Breast epithelium (tissue), 4 donors: ENCODE results near the gene DMRTB1. TPM values are rescaled to one million over a fixed set of nuclear protein-coding genes. Genes with fewer than 3 reads are reported as not detected.

ENCODE experiments used
- DNase-seq, 2 donors: peaks; one replicate each; pipeline ENCODE4 v3.0.0-alpha.2; 2019; ENCODE audit warnings: low spot score in 2 of 2
- H3K27ac ChIP-seq, 2 donors: fragments of 200-600 bp; sonication (generic) in 1 of 2; one replicate each; pipeline ENCODE4 v1.5.1; 2016 to 2019; ENCODE audit warnings: mild to moderate bottlenecking in 1 of 2
- H3K27me3 ChIP-seq, 2 donors: fragments of 200-600 bp; sonication (generic) in 1 of 2; one replicate each; pipeline versions ENCODE4 v1.5.1 to v1.6.0; 2017 to 2019; ENCODE audit warnings: control low read depth in 1 of 2, mild to moderate bottlenecking in 1 of 2
- H3K36me3 ChIP-seq: fragments of 200-600 bp; one replicate; pipeline ENCODE4 v1.5.1; 2019
- H3K4me1 ChIP-seq, 2 donors: fragments of 200-600 bp; sonication (generic); one replicate each; pipeline ENCODE4 v1.5.1; 2016 to 2019; ENCODE audit warnings: control low read depth in 1 of 2
- H3K4me3 ChIP-seq, 3 donors: fragments of 200-600 bp; sonication (generic); 1 replicate in 2 of 3; 2 replicates in 1 of 3; pipeline ENCODE4 v1.5.1; 2016 to 2019; ENCODE audit warnings: mild to moderate bottlenecking in 3 of 3, moderate library complexity in 2 of 3
- H3K9me3 ChIP-seq, 2 donors: fragments of 200-600 bp; sonication (generic) in 1 of 2; one replicate each; pipeline ENCODE4 v1.5.1; 2016 to 2019; ENCODE audit warnings: control low read depth in 1 of 2
- CTCF ChIP-seq, 3 donors: fragments of 450-650 bp; IDR thresholded peaks; one replicate each; pipeline ENCODE4 v1.5.1; 2016 to 2017; ENCODE audit warnings: antibody characterized with exemption in 3 of 3, mild to moderate bottlenecking in 3 of 3, moderate library complexity in 3 of 3
- POLR2A ChIP-seq: fragments of 450-650 bp; IDR thresholded peaks from one replicate; pipeline ENCODE4 v1.6.1; 2016; ENCODE audit warnings: antibody characterized with exemption, mild to moderate bottlenecking, moderate library complexity
- POLR2AphosphoS5 ChIP-seq, 3 donors: sonication (generic); formaldehyde crosslinking; IDR thresholded peaks; one replicate each; pipeline ENCODE4 v1.6.1; 2017; ENCODE audit warnings: antibody characterized with exemption in 3 of 3
- intact Hi-C: fragments of 100-400 bp; cut with DNase I; formaldehyde crosslinking; loops from one replicate; pipeline ENCODE4 v1.15.1; 2023; ENCODE audit warnings: low total_unique reads
- total RNA-seq, 3 donors: library from RNA; depleted of rRNA; stranded (reverse); fragments of >200 nt; gene quantifications; one replicate each; pipeline ENCODE4 v1.1.0, GENCODE V29; 2016

DMRTB1 gene
- total RNA-seq, 3 donors from 2014 or later, result not detected

GRCh38 chr1:53503433-53504217, 44.4 kb downstream of the DMRTB1 start:
- H3K27ac ChIP-seq, result peak overlapping the region in 1 of 2 donors; percentile 32
- no peak overlapping the region for H3K4me3 ChIP-seq
- H3K9me3 ChIP-seq, result no peaks in the 10 kb centered on the region
- H3K27me3 ChIP-seq, result peaks cover 0 to 13% of the 10 kb centered on the region in 2 donors
- DNase-seq, result no peak
- intact Hi-C loops, result no loop called here
- TF ChIP-seq CTCF (IDR thresholded peaks at IDR 0.05) (no peak), POLR2AphosphoS5 (IDR thresholded peaks at IDR 0.05) (no peak), POLR2A (no peak)
- no peaks in the 10 kb centered on the region for H3K36me3 ChIP-seq
- no peaks in the 10 kb centered on the region for H3K4me1 ChIP-seq

- Histone ChIP-seq H3K4me1 (no peaks in the 10 kb centered on the region), H3K27ac (no peak overlapping the region), H3K9me3 (no peaks in the 10 kb centered on the region), H3K36me3 (no peaks in the 10 kb centered on the region), H3K4me3 (no peak overlapping the region), H3K27me3 (peaks cover 0 to 10% of the 10 kb centered on the region in 2 donors)
- DNase-seq, result no peak
- TF ChIP-seq CTCF (IDR thresholded peaks at IDR 0.05) (no peak), POLR2A (no peak), POLR2AphosphoS5 (IDR thresholded peaks at IDR 0.05) (no peak)
- intact Hi-C loops, result no loop called here
These were observed 45.7 kb downstream of the DMRTB1 start for GRCh38 chr1:53504901-53505300.

- H3K4me1 ChIP-seq, result no peaks in the 10 kb centered on the region
- H3K27me3 ChIP-seq, result peaks cover 0 to 5% of the 10 kb centered on the region in 2 donors
- TF ChIP-seq POLR2A (no peak), CTCF (IDR thresholded peaks at IDR 0.05) (no peak), POLR2AphosphoS5 (IDR thresholded peaks at IDR 0.05) (no peak)
- no peak overlapping the region for H3K27ac ChIP-seq
- no peak overlapping the region for H3K4me3 ChIP-seq
- no peaks in the 10 kb centered on the region for H3K9me3 ChIP-seq
- no peak for DNase-seq
- intact Hi-C loops, result no loop called here
- no peaks in the 10 kb centered on the region for H3K36me3 ChIP-seq
These were observed 46.2 kb downstream of the DMRTB1 start for GRCh38 chr1:53505401-53505800.

- Histone ChIP-seq H3K36me3 (no peaks in the 10 kb centered on the region), H3K9me3 (no peaks in the 10 kb centered on the region), H3K4me3 (no peak overlapping the region), H3K27ac (no peak overlapping the region), H3K4me1 (no peaks in the 10 kb centered on the region), H3K27me3 (peaks cover 0 to under 1% of the 10 kb centered on the region in 2 donors)
- no peak for DNase-seq
- TF ChIP-seq POLR2A (no peak), CTCF (IDR thresholded peaks at IDR 0.05) (no peak), POLR2AphosphoS5 (IDR thresholded peaks at IDR 0.05) (no peak)
- intact Hi-C loops, result no loop called here
These were observed 46.7 kb downstream of the DMRTB1 start for GRCh38 chr1:53505891-53506290.

- H3K36me3 ChIP-seq, result no peaks in the 10 kb centered on the region
- no peak overlapping the region for H3K4me3 ChIP-seq
- intact Hi-C loops, result no loop called here
- TF ChIP-seq POLR2AphosphoS5 (IDR thresholded peaks at IDR 0.05) (no peak), POLR2A (no peak), CTCF (IDR thresholded peaks at IDR 0.05) (no peak)
- DNase-seq, result no peak
- H3K4me1 ChIP-seq, result no peaks in the 10 kb centered on the region
- no peak overlapping the region for H3K27ac ChIP-seq
- no peaks in the 10 kb centered on the region for H3K9me3 ChIP-seq
- H3K27me3 ChIP-seq, result no peaks in the 10 kb centered on the region
These were observed 47.3 kb downstream of the DMRTB1 start for GRCh38 chr1:53506355-53507050.
